GM18870 (cell line): ENCODE results near the gene ZNF354C.
"Not testable (repeated sequence)": the region's sequence is repeated elsewhere in the genome, so short reads cannot be mapped to it uniquely, and the experiment has no call there.

Experiments used
- ATAC-seq: cut with Tn5 transposase; IDR thresholded peaks from one replicate; pipeline ENCODE4 v1.9.1; 2021; ENCODE audit warnings: moderate library complexity; ENCODE audit not compliant: unreplicated experiment

ZNF354C gene

GRCh38 chr5:179060116-179061008, at the start of gene ZNF354C:
Gene ZNF354C, plus strand, starts transcription at chr5:179060373. Its CDS starts 1,696 bp downstream, at chr5:179062069.
- no peak for ATAC-seq

- peak; percentile 37 for ATAC-seq
Observed at GRCh38 chr5:179023528-179024189, 36.5 kb upstream of the ZNF354C start, which contains the start of gene ZNF879. Gene ZNF879, plus strand, starts transcription at chr5:179023804. Its CDS starts 1,201 bp downstream, at chr5:179025005.

- ATAC-seq, result no peak
Observed at GRCh38 chr5:179033004-179033580, 27.1 kb upstream of the ZNF354C start.

GRCh38 chr5:179044765-179045164, 15.4 kb upstream of the ZNF354C start:
- no peak for ATAC-seq

- ATAC-seq, result no peak
Observed at GRCh38 chr5:179051784-179052183, 8.4 kb upstream of the ZNF354C start.

GRCh38 chr5:179054036-179054785, 6.0 kb upstream of the ZNF354C start:
- ATAC-seq, result no peak

GRCh38 chr5:179054876-179055275, 5.3 kb upstream of the ZNF354C start:
- ATAC-seq, result no peak

GRCh38 chr5:179055436-179055835, 4.7 kb upstream of the ZNF354C start:
- ATAC-seq, result no peak

GRCh38 chr5:179055841-179056240, 4.3 kb upstream of the ZNF354C start:
- no peak for ATAC-seq

- no peak for ATAC-seq
Observed at GRCh38 chr5:179061025-179061424, 852 bp downstream of the ZNF354C start.

- no peak for ATAC-seq
Observed at GRCh38 chr5:179065703-179066102, 5.5 kb downstream of the ZNF354C start.

- no peak for ATAC-seq
Observed at GRCh38 chr5:179079165-179079987, 19.2 kb downstream of the ZNF354C start.

GRCh38 chr5:179080724-179081123, 20.6 kb downstream of the ZNF354C start:
- ATAC-seq, result no peak

GRCh38 chr5:179089502-179089901, 29.3 kb downstream of the ZNF354C start:
- ATAC-seq, result no peak

- not testable (repeated sequence) for ATAC-seq
Observed at GRCh38 chr5:179101282-179101681, 41.1 kb downstream of the ZNF354C start.

GRCh38 chr5:179110528-179110927, 50.4 kb downstream of the ZNF354C start:
- ATAC-seq, result no peak

- ATAC-seq, result no peak
Observed at GRCh38 chr5:179111267-179112207, 51.4 kb downstream of the ZNF354C start.

- ATAC-seq, result no peak
Observed at GRCh38 chr5:179112469-179113142, 52.4 kb downstream of the ZNF354C start.
